ENCODE measurements around the gene TMCO4. TPM values are rescaled to one million over a fixed set of nuclear protein-coding genes. Genes with fewer than 3 reads are reported as not detected.

Gene TMCO4
- 16.5 and 19.7 TPM in 2 replicates for total RNA-seq

GRCh38 chr1:19799230-19800075 is at the start of gene TMCO4:
Gene TMCO4, minus strand, starts transcription at chr1:19799916. Its CDS starts 19,158 bp downstream, at chr1:19780758.

GRCh38 chr1:19814681-19815503 is 15.2 kb upstream of the TMCO4 start, which contains the start of gene RNF186:
Gene RNF186, minus strand, starts transcription at chr1:19815283. Its CDS starts 182 bp downstream, at chr1:19815101.

GRCh38 chr1:19664453-19665185 is 135.1 kb downstream of the TMCO4 start, which contains the start of gene HTR6:
Gene HTR6, plus strand, starts transcription at chr1:19664875. Its CDS starts 879 bp downstream, at chr1:19665754.

GRCh38 chr1:19643602-19644394 is 155.9 kb downstream of the TMCO4 start, which contains the start of gene NBL1:
Gene NBL1, plus strand, starts transcription at chr1:19644311. Its CDS starts 10,720 bp downstream, at chr1:19655031.

Other genes with a start within 250 kb of the TMCO4 start
- gene NBL1, start 155.6 kb downstream of the TMCO4 start, total RNA-seq = 38.3 and 111 TPM in 2 replicates
- gene HTR6, start 135.0 kb downstream of the TMCO4 start, total RNA-seq = not detected in 2 replicates
- not detected in 2 replicates for gene RNF186, start 15.4 kb upstream of the TMCO4 start, total RNA-seq
- 4.0 and 7.7 TPM in 2 replicates for gene OTUD3, start 82.5 kb upstream of the TMCO4 start, total RNA-seq
- gene PLA2G2E, start 123.7 kb upstream of the TMCO4 start, total RNA-seq = not detected in 2 replicates
- gene PLA2G2A, start 179.7 kb upstream of the TMCO4 start, total RNA-seq = not detected in 2 replicates